GM18867 (cell line): ENCODE results near the gene ACE2.

ENCODE experiments used
- ATAC-seq: cut with Tn5 transposase; IDR thresholded peaks from one replicate; pipeline ENCODE4 v1.9.1; 2021; ENCODE audit warnings: mild to moderate bottlenecking, moderate library complexity; ENCODE audit not compliant: unreplicated experiment

ACE2 gene

DNA sequence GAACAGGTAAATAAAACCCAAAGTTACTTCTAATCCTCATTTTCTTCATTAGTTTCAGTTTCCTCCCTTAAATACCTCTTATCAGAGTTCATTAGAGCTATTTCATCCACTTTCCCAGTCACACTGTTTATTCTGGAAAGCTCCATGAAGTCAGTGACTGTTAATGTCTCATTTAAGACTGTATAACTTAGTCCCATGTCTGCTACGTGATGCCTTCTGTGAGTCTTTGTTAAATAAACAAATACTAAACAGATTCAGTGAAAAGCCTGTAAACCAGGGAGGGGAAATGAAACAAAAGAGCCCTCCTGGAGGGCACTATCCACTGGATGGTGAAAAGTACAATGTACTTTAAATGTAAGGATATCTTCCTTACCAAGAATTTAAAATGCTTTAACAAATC is 24.7 kb downstream of the ACE2 start:
- ATAC-seq, result no peak

DNA sequence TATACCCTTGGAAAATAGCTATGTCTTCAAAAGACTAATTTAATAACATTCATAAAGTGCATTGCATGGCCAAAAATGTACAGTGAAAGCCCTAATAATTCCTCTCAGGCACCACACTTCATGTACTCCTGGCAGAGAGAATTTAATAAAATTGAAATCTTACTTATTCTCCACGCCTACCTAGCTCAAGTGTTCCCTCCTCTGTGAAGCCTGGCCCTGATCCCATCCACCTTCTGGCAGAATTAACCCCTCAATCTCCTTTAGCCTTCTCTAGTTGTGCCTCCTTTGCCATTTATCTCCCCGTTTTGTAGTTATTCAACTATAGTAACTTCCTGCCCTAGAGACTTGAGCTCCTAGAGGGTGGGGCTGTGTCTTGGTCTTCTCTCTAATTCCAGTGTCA is 26.7 kb downstream of the ACE2 start:
- ATAC-seq, result no peak

DNA sequence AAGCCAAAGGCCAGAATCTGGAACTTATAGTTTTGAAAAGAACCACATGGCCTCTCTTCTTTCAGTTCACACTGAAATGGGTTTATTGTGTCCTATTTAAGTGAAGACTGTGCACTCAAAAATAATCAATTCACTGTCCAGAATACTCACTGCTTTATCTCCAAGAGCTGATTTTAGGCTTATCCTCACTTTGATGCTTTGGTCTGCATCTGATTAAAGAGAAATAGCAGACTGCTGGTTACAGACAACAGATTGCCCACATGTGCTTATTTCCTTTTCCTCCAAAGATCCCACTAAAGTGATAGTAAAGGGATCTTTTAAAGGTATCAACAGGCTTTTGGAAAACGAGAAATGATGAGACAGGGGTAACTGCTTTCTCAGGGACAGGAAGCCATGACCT is 30.6 kb downstream of the ACE2 start:
- ATAC-seq, result no peak

DNA sequence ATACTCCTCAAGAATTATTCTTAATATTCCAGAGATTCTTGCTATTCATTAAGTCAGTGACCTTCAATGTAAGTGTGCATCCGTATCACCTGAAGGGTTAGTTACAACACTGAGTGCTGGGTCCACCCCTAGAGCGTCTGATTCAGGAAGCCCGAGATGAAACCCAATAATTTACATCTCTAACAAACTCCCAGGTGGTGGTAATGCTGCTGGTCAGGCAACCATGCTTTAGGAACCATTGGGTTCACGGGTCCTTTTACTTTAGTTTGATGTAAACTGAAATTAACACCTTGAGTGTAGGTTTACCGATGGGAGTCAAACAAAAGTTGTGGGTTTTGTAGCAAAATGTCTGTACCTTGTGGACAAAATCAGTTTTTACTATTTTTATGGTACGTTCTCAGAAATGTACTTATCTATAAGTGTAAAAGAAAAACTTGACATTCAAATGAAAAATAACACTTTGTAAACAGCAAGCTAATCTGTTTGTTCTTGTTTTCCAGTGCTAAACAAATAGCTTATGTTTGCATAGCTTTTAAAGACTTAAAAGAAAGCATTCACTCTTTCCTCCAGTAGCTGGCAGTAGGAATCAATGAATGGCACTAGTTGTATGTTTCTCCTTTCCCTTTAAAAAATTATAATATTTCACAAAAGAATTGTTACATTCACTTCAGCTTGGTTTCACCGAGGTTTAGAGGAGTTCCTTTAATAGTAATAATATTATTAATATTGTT is 32.7 kb downstream of the ACE2 start:
- ATAC-seq, result peak; percentile 76

DNA sequence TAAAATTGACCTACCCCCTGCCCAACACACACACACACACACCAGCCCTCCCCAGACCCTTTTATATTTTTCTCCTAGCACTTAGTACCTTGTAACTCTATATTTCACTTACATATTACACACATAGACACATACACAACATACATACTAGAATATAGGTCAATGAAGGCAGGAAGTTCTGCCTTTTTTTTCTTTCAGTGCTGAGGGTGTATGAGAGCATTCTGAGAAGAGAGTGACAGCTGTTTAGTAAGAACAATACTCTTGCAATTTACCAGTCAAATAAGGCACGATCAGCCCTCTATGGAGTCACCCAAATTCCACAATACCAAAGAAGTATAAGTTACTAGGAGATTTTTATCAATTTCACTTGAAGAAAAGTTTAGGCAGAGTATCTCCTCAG is 33.5 kb downstream of the ACE2 start:
- peak; percentile 47 for ATAC-seq

DNA sequence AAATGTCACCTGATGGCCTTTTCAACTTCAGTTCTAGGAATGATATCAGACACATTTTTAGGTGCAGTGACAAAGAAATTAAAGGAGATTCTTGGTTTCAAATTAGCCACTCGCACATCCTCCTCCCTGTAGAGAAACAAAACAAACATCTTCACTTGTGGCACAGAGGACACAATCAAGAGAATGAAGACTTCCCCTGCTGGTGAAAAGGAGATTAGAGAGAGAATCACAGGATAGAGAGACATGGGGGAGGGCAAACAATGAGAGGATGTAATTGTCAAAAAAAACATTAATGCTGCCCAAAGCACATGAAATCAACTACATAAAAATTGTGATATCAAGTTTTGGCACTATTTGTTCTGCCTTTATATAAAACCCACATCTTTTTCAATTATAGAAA is 34.5 kb downstream of the ACE2 start:
- ATAC-seq, result no peak

DNA sequence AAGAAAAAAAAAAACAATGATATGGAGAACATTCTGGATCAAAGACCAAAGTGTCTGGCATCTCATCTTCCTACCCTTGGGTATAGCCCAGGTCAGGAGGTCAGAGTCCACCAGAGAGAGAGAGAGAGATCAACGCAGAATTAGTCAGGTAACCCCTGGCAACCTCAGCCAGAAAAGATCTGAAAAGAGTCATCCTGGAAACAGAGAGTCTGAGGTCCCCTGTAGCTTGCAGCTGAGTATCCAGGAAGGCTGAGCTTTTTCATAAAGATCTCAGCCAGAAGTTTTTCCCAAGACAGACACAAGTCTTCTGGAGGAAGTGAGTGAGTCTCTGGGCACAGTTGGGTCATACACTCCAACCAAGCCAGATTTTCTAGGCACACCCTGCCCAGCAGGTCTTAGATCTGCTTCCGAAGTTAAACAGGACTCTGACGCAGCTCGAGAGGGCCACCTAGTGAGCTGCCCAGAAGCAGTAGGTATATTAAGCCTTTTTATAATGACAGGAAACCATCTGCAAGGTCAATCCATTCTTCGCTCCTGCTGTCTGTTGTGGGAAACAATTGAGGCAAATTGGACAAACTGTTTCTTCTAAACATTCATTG is 35.7 kb downstream of the ACE2 start:
- peak; percentile 55 for ATAC-seq

DNA sequence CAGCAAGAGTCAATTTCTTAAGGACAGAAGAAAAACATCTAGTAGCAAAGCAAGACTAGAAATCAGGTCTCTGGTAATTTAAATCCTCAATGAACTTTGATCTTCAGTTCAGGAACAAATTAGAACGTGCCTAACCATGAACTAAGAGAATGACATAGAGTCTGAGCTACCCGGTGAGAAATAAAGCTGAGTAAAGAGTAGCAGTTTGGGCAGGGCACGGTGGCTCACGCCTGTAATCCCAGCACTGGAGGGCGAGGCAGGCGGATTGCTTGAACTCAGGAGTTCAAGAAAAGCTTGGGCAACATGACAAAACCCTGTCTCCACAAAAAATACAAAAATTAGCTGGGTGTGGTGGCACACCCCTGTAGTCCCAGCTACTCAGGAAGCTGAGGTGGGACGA is 37.7 kb downstream of the ACE2 start:
- no peak for ATAC-seq

DNA sequence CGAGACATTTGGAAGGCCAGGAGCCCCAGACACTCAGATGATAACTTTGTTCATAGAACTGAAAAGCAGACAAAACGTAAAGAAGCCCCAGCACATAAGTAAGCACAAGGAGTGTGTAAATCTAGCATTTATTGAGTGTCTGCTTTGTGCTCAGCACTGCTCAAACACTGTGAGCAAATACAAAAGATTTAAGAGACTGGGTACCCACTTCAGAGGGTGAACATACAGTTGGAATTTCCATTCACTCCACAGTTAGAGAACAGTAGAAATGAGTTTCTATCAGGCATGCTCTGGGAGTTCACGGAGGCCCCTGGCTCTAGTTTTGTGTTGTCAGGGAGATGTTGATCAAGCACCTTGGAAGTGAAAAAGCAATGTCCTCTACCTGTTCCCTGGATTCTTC is 39.8 kb downstream of the ACE2 start:
- no peak for ATAC-seq

DNA sequence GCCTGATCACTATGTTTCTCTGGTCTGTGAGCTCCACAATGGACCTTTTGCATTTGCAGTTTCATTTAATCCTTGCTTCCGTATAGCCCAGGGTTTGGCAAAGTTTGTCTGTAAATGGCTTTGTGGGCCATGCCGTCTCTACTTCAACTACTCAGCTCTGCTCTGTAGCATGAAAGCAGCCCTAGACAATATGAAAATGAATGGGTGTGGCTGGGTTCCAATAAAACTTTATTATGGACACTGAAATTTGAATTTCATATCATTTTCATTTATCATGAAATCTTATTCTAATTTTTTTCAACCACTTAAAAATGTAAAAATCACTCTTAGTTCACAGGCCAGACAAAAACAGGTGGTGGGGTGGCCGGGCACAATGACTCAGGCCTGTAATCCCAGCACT is 41.5 kb downstream of the ACE2 start:
- ATAC-seq, result no peak

DNA sequence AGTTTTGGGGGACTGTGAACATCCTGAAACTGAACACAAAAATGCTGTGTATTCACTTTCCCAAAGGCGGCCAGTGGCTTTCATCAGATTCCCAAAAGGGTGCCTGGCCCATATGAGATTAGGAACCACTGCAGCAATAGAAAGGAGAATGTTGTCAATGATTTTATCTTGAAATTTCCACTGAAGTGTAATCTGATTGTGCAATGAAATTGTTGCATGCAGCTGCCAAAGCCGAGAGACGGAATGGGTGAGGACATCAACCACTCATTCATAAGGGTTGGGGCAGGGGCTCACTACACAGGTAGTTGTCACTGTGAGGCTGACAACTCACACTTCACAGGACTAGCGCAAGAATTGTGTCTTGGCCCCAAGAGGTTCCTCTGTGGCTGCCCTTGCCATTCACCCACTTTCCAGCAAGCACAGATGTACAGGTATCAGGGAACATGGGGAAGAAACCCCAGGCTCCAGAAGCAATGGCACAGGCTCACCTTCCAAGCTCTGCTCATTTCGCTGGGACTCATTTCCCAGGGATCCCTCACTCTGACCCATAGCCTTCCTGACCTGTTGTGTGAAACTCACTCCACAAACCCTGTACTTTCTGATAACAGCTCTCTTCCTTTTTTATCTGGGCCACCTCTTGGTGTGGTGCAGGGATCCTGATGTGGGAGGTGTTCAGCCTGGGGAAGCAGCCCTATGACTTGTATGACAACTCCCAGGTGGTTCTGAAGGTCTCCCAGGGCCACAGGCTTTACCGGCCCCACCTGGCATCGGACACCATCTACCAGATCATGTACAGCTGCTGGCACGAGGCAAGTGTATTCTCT is 51.4 kb downstream of the ACE2 start:
- no peak for ATAC-seq

DNA sequence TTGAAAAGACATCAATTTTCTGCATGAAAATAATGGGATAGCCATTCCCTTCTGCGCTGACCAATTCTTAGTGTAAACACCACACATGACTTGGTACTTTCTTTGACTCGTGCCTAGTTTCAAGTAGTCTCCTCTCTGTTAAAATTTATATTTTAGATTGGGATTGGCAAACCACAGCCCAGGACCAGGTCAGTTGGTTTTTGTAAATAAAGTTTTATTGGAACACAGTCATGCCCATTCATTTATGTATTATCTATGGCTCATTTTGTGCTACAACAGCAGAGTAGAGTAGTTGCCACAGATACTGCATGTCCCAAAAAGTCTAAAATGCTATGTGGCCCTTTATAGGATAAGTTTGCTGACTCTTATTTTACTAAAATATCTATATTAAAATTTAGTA is 53.4 kb downstream of the ACE2 start:
- ATAC-seq, result no peak

DNA sequence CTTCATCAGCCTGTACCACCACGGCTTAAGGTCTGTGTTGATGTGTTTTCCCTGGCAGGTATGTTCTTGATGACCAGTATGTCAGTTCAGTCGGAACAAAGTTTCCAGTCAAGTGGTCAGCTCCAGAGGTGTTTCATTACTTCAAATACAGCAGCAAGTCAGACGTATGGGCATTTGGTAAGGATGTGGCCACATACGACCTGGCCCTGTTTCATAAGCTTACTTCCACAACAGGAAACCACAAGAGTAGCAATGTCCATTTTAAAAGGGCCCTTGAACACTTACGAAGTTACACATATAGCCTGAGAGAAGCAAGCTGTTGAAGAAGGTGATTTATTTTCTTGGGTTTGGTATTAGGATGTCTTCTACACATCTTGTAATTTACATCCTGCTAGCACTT is 54.0 kb downstream of the ACE2 start:
- ATAC-seq, result no peak

DNA sequence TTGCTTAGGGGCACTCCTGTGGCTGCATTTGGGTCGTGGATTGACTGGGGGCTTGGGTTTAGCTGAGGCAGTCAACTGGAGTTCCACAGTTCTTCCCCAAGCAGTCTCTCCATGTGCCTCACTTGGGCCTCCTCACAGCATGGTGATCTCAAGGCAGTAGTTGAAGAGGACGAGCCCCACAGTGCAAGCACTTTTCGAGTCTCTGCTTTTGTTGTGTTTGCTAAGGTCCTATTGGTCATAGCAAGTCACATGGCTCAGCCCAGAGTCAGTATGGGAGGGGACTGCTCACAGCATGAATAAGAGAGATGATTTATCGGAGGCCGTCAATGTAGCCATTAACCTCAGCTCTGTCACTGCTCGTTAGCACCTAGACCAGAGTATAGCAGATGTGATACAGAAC is 70.4 kb downstream of the ACE2 start:
- no peak for ATAC-seq

DNA sequence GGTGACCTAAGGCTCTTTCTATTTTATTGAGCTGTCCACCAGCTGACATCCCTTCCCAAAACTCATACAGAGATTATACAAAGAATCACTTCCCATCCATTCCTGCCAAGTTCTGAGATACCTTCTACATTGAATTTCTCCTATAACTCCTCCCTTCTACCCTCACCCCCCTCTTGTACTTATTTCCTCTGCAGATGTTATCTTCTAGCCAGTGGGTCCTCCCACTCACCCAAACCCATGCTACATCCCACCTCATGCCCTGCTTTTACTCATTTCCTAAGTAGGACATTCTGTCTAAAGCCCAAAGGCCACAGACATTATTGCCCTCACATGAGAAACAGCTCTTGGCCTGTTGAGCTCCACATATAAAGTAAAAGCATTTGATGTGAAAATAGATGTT is 71.6 kb downstream of the ACE2 start:
- no peak for ATAC-seq

DNA sequence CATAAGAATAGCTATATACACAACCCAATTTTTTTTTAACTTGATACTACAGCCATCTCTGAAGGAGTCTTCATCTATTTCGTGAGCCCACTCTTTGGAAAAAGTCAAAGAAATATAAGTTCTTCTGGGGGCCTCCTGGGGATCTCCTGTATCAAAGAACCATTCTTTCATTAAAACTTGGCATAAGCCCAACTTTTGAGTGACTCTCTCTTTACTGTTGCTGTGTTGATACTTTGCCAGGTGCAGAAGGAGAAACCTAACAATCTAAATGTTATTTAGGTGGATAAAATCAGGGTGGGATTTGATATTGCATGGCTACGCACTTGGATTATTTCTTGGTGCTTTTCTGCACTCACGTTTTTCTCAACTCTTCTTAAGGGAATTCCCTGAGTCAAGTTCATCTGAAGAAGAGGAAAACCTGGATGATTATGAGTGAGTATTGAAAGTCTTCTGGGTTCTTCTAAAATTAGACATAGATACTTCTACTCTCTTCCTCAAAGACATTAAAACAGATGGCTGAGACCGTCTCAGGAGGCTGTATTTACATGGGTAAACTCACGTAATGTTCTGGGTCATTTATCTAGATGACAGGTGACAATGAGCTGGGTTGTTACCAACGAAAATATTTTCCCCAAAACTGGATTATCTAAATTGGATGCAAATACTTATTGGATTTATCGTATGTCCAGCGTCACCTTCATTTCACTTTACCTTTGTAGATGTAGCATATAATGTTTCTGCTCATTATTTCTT is 74.9 kb downstream of the ACE2 start:
- no peak for ATAC-seq

DNA sequence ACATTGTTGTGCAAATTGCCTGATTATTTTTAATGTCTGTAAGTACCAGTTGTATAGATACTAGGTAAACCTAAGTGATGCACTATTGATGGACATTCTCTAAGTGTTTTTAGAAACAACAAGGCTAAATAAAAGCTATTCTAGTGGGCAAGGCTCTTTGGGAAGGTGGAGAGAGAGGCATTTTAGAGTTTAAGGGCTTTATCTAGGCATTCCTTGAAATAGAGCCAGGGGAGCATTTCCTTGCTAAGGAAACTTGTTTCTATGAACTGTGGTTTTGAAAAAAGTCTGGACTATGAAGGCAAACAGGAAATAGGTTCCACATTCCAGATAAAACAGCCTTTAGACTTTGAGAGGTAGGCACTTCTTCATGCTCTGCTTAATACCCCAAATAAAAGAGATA is 76.3 kb downstream of the ACE2 start:
- ATAC-seq, result no peak

DNA sequence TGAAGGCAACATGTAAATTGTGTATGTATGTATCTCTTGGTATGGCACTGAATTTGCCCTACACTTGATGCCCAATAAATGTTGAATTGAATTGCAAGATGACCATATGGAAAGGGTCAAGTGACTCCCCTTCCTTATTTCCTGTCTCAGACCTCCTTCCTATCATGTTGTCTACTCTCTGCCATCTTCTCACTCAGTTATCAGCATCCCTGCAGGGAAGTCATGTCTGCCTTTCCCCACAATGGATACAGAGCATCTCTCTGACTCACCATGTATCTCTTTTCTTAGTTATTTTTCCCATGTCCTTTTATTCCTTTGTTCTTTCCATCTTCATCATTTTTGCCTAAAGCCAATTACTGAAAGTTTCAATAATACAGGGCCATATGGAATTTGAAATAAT is 77.7 kb downstream of the ACE2 start:
- no peak for ATAC-seq

DNA sequence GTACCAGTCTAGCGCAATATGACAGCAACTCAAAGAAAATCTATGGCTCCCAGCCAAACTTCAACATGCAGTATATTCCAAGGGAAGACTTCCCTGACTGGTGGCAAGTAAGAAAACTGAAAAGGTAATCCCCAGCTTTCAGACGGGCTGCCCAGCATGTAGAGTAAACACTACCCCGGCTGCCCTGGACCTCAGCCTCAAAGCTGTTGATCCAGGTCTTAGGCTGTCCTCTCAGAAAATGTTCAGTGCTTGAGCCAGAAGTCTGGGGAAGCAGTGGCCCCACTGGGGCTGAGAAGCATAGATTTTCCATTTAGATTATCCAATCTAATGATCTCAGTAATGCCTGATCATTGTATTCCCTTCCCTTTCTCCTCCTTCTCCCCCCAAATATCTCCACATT is 78.3 kb downstream of the ACE2 start:
- ATAC-seq, result no peak

DNA sequence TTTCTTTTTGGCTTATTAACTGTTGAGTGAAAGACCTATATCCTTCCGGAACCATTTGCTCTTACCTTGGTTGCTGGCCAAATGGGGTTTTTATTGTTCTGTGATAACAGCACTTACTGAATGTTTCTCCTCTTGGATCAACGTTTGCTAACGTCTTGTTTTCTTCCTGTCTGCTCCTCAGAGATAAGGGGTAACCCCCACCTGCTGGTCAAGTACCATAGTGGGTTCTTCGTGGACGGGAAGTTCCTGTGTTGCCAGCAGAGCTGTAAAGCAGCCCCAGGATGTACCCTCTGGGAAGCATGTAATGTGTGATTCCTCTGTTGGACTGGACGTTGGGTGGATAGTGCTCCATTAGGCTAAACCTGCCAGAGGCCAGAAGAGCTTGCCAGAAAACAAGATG is 84.8 kb downstream of the ACE2 start:
- no peak for ATAC-seq

DNA sequence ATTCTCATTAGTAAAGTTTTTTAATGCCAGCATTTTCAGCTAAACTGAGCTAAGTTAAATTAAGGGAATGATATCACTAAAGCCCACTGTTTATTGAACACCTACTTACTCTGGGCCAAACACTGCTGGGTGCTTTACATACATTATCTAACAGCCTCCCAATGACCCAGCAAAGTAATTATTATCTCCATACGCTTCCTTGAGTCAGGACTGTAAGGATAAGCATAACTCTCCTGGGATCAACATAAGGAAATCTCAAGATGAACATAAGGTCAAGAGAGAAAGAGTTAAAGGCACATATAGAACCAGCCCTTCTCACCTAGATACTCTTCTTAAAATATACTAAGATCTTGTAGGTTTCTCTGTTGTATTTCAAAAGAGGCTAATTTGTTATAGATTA is 86.5 kb downstream of the ACE2 start:
- no peak for ATAC-seq
